ENCODE data around the gene TECTA.
"Not testable (repeated sequence)": the region's sequence is repeated elsewhere in the genome, so short reads cannot be mapped to it uniquely, and the experiment has no call there.

Gene TECTA

GRCh38 chr11:121113611-121114010 lies 12.6 kb downstream of the TECTA start:
- no peak overlapping the region for H3K9ac ChIP-seq (ENCODE audit: low read length)
- WGBS: 79% methylated on average over 9 of the region's 9 CpGs
- H3K27me3 ChIP-seq (ENCODE audit: control insufficient read depth in 1 of 2, insufficient read depth in 1 of 2, low read length in 2 of 2): peaks cover 23 to 29% of the 10 kb centered on the region in 2 experiments

GRCh38 chr11:121115024-121115423 lies 14.0 kb downstream of the TECTA start:
- H3K9me3 ChIP-seq (ENCODE audit: control insufficient read depth, low read length); H2BK5ac ChIP-seq (ENCODE audit: low read depth, low read length, poor library complexity, severe bottlenecking); H2BK15ac ChIP-seq (ENCODE audit: low read depth, poor library complexity, severe bottlenecking); H2BK120ac ChIP-seq (ENCODE audit: low read depth, low read length); H3K4me2 ChIP-seq (ENCODE audit: low read length, poor library complexity, severe bottlenecking); H2BK12ac ChIP-seq (ENCODE audit: low read length in 2 of 2); H2AFZ ChIP-seq (ENCODE audit: low read depth, low read length); H3K9ac ChIP-seq (ENCODE audit: low read length); H3K23ac ChIP-seq (ENCODE audit: low read length in 2 of 2); H3K27ac ChIP-seq (ENCODE audit: low read length, poor library complexity, severe bottlenecking); DNase-seq; H4K8ac ChIP-seq (ENCODE audit: low read length); H2AK5ac ChIP-seq (ENCODE audit: low read length, severe bottlenecking); H3K79me1 ChIP-seq (replicated peaks; ENCODE audit: low read length, poor library complexity, severe bottlenecking); H3K14ac ChIP-seq (ENCODE audit: low read length in 2 of 2); H3K36me3 ChIP-seq (ENCODE audit: control insufficient read depth in 1 of 2, insufficient read depth in 2 of 2, low read depth in 1 of 2, low read length in 2 of 2); H3K4me1 ChIP-seq (ENCODE audit: control insufficient read depth, insufficient read depth, low read depth, low read length); H3K18ac ChIP-seq (ENCODE audit: low read depth in 1 of 2, low read length in 2 of 2); H3K4ac ChIP-seq (ENCODE audit: low read depth in 1 of 2, low read length in 2 of 2); H4K91ac ChIP-seq (ENCODE audit: low read length); H3K4me3 ChIP-seq (ENCODE audit: insufficient read depth in 1 of 2, low read depth in 1 of 2, low read length in 2 of 2): not testable (repeated sequence)
- WGBS: 53% methylated on average over 1 of the region's 1 CpG
- H3K27me3 ChIP-seq (ENCODE audit: control insufficient read depth in 1 of 2, insufficient read depth in 1 of 2, low read length in 2 of 2): peaks cover 22 to 23% of the 10 kb centered on the region in 2 experiments

More at GRCh38 chr11:121113611-121114010, 12.6 kb downstream of the TECTA start:
- Histone ChIP-seq H3K23ac (ENCODE audit: low read length in 2 of 2) (no peak overlapping the region), H2BK5ac (ENCODE audit: low read depth, low read length, poor library complexity, severe bottlenecking) (no peak overlapping the region), H3K36me3 (ENCODE audit: control insufficient read depth in 1 of 2, insufficient read depth in 2 of 2, low read depth in 1 of 2, low read length in 2 of 2) (no peaks in the 10 kb centered on the region), H2BK120ac (ENCODE audit: low read depth, low read length) (no peak overlapping the region), H4K91ac (ENCODE audit: low read length) (no peak overlapping the region), H2AK5ac (ENCODE audit: low read length, severe bottlenecking) (no peak overlapping the region), H3K4me3 (ENCODE audit: insufficient read depth in 1 of 2, low read depth in 1 of 2, low read length in 2 of 2) (no peak overlapping the region), H2BK15ac (ENCODE audit: low read depth, poor library complexity, severe bottlenecking) (no peak overlapping the region), H3K14ac (ENCODE audit: low read length in 2 of 2) (no peak overlapping the region), H3K4ac (ENCODE audit: low read depth in 1 of 2, low read length in 2 of 2) (no peak overlapping the region), H4K8ac (ENCODE audit: low read length) (no peak overlapping the region), H3K4me1 (ENCODE audit: control insufficient read depth, insufficient read depth, low read depth, low read length) (no peaks in the 10 kb centered on the region), H3K27ac (ENCODE audit: low read length, poor library complexity, severe bottlenecking) (no peak overlapping the region), H3K9me3 (ENCODE audit: control insufficient read depth, low read length) (no peaks in the 10 kb centered on the region), H2BK12ac (ENCODE audit: low read length in 2 of 2) (no peak overlapping the region), H2AFZ (ENCODE audit: low read depth, low read length) (no peak overlapping the region), H3K79me1 (replicated peaks; ENCODE audit: low read length, poor library complexity, severe bottlenecking) (no peaks in the 10 kb centered on the region), H3K4me2 (ENCODE audit: low read length, poor library complexity, severe bottlenecking) (no peak overlapping the region), H3K18ac (ENCODE audit: low read depth in 1 of 2, low read length in 2 of 2) (no peak overlapping the region)
- no peak for DNase-seq

- WGBS: 66% methylated on average over 6 of the region's 6 CpGs
- DNase-seq: peak; percentile 10
- no peak overlapping the region for H2AK5ac ChIP-seq (ENCODE audit: low read length, severe bottlenecking)
- peaks cover 16% of the 10 kb centered on the region for H3K9me3 ChIP-seq (ENCODE audit: control insufficient read depth, low read length)
- H3K4me2 ChIP-seq (ENCODE audit: low read length, poor library complexity, severe bottlenecking): no peak overlapping the region
- H2AFZ ChIP-seq (ENCODE audit: low read depth, low read length): no peak overlapping the region
- H3K23ac ChIP-seq (ENCODE audit: low read length in 2 of 2): no peak overlapping the region
- H3K18ac ChIP-seq (ENCODE audit: low read depth in 1 of 2, low read length in 2 of 2): no peak overlapping the region
- no peak overlapping the region for H3K14ac ChIP-seq (ENCODE audit: low read length in 2 of 2)
- no peak overlapping the region for H2BK5ac ChIP-seq (ENCODE audit: low read depth, low read length, poor library complexity, severe bottlenecking)
- no peak overlapping the region for H4K8ac ChIP-seq (ENCODE audit: low read length)
- no peak overlapping the region for H3K9ac ChIP-seq (ENCODE audit: low read length)
- H3K36me3 ChIP-seq (ENCODE audit: control insufficient read depth in 1 of 2, insufficient read depth in 2 of 2, low read depth in 1 of 2, low read length in 2 of 2): no peaks in the 10 kb centered on the region
- H2BK15ac ChIP-seq (ENCODE audit: low read depth, poor library complexity, severe bottlenecking): no peak overlapping the region
- no peaks in the 10 kb centered on the region for H3K79me1 ChIP-seq (replicated peaks; ENCODE audit: low read length, poor library complexity, severe bottlenecking)
- H3K4me1 ChIP-seq (ENCODE audit: control insufficient read depth, insufficient read depth, low read depth, low read length): no peaks in the 10 kb centered on the region
- H3K27me3 ChIP-seq (ENCODE audit: control insufficient read depth in 1 of 2, insufficient read depth in 1 of 2, low read length in 2 of 2): peaks cover 0 to 7% of the 10 kb centered on the region in 2 experiments
- H3K27ac ChIP-seq (ENCODE audit: low read length, poor library complexity, severe bottlenecking): no peak overlapping the region
- H4K91ac ChIP-seq (ENCODE audit: low read length): no peak overlapping the region
- no peak overlapping the region for H2BK120ac ChIP-seq (ENCODE audit: low read depth, low read length)
- no peak overlapping the region for H2BK12ac ChIP-seq (ENCODE audit: low read length in 2 of 2)
- no peak overlapping the region for H3K4ac ChIP-seq (ENCODE audit: low read depth in 1 of 2, low read length in 2 of 2)
- no peak overlapping the region for H3K4me3 ChIP-seq (ENCODE audit: insufficient read depth in 1 of 2, low read depth in 1 of 2, low read length in 2 of 2)
Observed at GRCh38 chr11:121117788-121118187, 16.7 kb downstream of the TECTA start.

- H4K8ac ChIP-seq (ENCODE audit: low read length): no peak overlapping the region
- no peak overlapping the region for H3K14ac ChIP-seq (ENCODE audit: low read length in 2 of 2)
- no peak overlapping the region for H3K27ac ChIP-seq (ENCODE audit: low read length, poor library complexity, severe bottlenecking)
- H3K18ac ChIP-seq (ENCODE audit: low read depth in 1 of 2, low read length in 2 of 2): no peak overlapping the region
- H3K9me3 ChIP-seq (ENCODE audit: control insufficient read depth, low read length): peaks cover 27% of the 10 kb centered on the region
- H2AFZ ChIP-seq (ENCODE audit: low read depth, low read length): no peak overlapping the region
- no peak overlapping the region for H2BK5ac ChIP-seq (ENCODE audit: low read depth, low read length, poor library complexity, severe bottlenecking)
- H3K4me1 ChIP-seq (ENCODE audit: control insufficient read depth, insufficient read depth, low read depth, low read length): no peaks in the 10 kb centered on the region
- H3K9ac ChIP-seq (ENCODE audit: low read length): no peak overlapping the region
- no peak overlapping the region for H2BK120ac ChIP-seq (ENCODE audit: low read depth, low read length)
- H3K4me2 ChIP-seq (ENCODE audit: low read length, poor library complexity, severe bottlenecking): no peak overlapping the region
- H2BK12ac ChIP-seq (ENCODE audit: low read length in 2 of 2): no peak overlapping the region
- H3K4ac ChIP-seq (ENCODE audit: low read depth in 1 of 2, low read length in 2 of 2): no peak overlapping the region
- H3K23ac ChIP-seq (ENCODE audit: low read length in 2 of 2): no peak overlapping the region
- H2AK5ac ChIP-seq (ENCODE audit: low read length, severe bottlenecking): no peak overlapping the region
- no peak overlapping the region for H3K4me3 ChIP-seq (ENCODE audit: insufficient read depth in 1 of 2, low read depth in 1 of 2, low read length in 2 of 2)
- H3K79me1 ChIP-seq (replicated peaks; ENCODE audit: low read length, poor library complexity, severe bottlenecking): no peaks in the 10 kb centered on the region
- peaks cover 2 to 7% of the 10 kb centered on the region in 2 experiments for H3K27me3 ChIP-seq (ENCODE audit: control insufficient read depth in 1 of 2, insufficient read depth in 1 of 2, low read length in 2 of 2)
- no peak overlapping the region for H4K91ac ChIP-seq (ENCODE audit: low read length)
- WGBS: 100% methylated on average over 1 of the region's 1 CpG
- H2BK15ac ChIP-seq (ENCODE audit: low read depth, poor library complexity, severe bottlenecking): no peak overlapping the region
- no peaks in the 10 kb centered on the region for H3K36me3 ChIP-seq (ENCODE audit: control insufficient read depth in 1 of 2, insufficient read depth in 2 of 2, low read depth in 1 of 2, low read length in 2 of 2)
- DNase-seq: no peak
Observed at GRCh38 chr11:121119440-121119839, 18.4 kb downstream of the TECTA start.
